ENCODE data around the gene UBAP2.

UBAP2 gene

GRCh38 chr9:33885948-33886347 is 162.7 kb downstream of the UBAP2 start:
- peaks cover 23% of the 10 kb centered on the region; the same call in 1 of the 2 replicates for H3K36me3 ChIP-seq (ENCODE audit: insufficient read depth, low read length)
- 98% methylated on average over 2 of the region's 2 CpGs for WGBS
- no peak overlapping the region for H3K27ac ChIP-seq (ENCODE audit: low read depth, low read length)

GRCh38 chr9:33884856-33885701 is 163.6 kb downstream of the UBAP2 start:
- 87% methylated on average over 4 of the region's 5 CpGs for WGBS
- no peak overlapping the region for H3K9ac ChIP-seq (ENCODE audit: low read depth, low read length)
- H3K27ac ChIP-seq (ENCODE audit: low read depth, low read length), result no peak overlapping the region
- H3K27me3 ChIP-seq (ENCODE audit: insufficient read depth, low read length), result no peaks in the 10 kb centered on the region
- peaks cover 19% of the 10 kb centered on the region for H3K4me1 ChIP-seq (ENCODE audit: insufficient read depth, low read length)
- peaks cover 20% of the 10 kb centered on the region; the same call in 1 of the 2 replicates for H3K36me3 ChIP-seq (ENCODE audit: insufficient read depth, low read length)
- no peaks in the 10 kb centered on the region for H3K9me3 ChIP-seq (ENCODE audit: insufficient read depth, low read depth, low read length)
- H3K4me3 ChIP-seq (ENCODE audit: low read length), result no peak overlapping the region

More at GRCh38 chr9:33885948-33886347, 162.7 kb downstream of the UBAP2 start:
- Histone ChIP-seq H3K27me3 (ENCODE audit: insufficient read depth, low read length) (no peaks in the 10 kb centered on the region), H3K9ac (ENCODE audit: low read depth, low read length) (no peak overlapping the region), H3K9me3 (ENCODE audit: insufficient read depth, low read depth, low read length) (no peaks in the 10 kb centered on the region), H3K4me3 (ENCODE audit: low read length) (no peak overlapping the region), H3K4me1 (ENCODE audit: insufficient read depth, low read length) (peaks cover 11% of the 10 kb centered on the region)

DNA sequence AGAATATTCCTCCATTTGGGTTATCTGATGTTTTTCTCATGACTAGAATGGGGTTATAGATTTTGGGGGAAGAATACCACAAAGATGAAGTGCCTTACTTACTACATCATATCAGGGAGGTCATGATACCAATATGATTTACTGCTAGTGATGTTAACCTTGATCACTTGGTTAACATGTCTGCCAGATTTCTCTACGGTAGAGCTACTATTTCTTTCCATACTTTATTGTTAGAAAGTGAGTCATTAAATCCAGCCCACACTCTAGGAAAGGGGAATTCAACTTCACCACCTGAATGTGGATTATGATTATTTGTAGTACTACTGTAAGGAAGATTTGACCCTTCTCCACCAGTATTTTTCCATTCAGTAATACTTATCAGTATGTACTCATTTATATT is 167.1 kb downstream of the UBAP2 start:
- H3K36me3 ChIP-seq (ENCODE audit: insufficient read depth, low read length), result 0 out of 2 replicates have a peak, but pooled peaks cover under 1% of the 10 kb centered on the region
- peaks cover 23% of the 10 kb centered on the region for H3K4me1 ChIP-seq (ENCODE audit: insufficient read depth, low read length)
- no peaks in the 10 kb centered on the region for H3K27me3 ChIP-seq (ENCODE audit: insufficient read depth, low read length)
- no peaks in the 10 kb centered on the region for H3K9me3 ChIP-seq (ENCODE audit: insufficient read depth, low read depth, low read length)
- WGBS, result 60% methylated on average over 1 of the region's 1 CpG
- no peak overlapping the region for H3K27ac ChIP-seq (ENCODE audit: low read depth, low read length)
- H3K9ac ChIP-seq (ENCODE audit: low read depth, low read length), result no peak overlapping the region
- no peak overlapping the region for H3K4me3 ChIP-seq (ENCODE audit: low read length)

- WGBS, result 85% methylated on average over 7 of the region's 8 CpGs
- Histone ChIP-seq H3K9me3 (ENCODE audit: insufficient read depth, low read depth, low read length) (no peaks in the 10 kb centered on the region), H3K36me3 (ENCODE audit: insufficient read depth, low read length) (no peaks in the 10 kb centered on the region), H3K4me3 (ENCODE audit: low read length) (no peak overlapping the region), H3K27me3 (ENCODE audit: insufficient read depth, low read length) (no peaks in the 10 kb centered on the region), H3K4me1 (ENCODE audit: insufficient read depth, low read length) (peaks cover 23% of the 10 kb centered on the region), H3K9ac (ENCODE audit: low read depth, low read length) (no peak overlapping the region), H3K27ac (ENCODE audit: low read depth, low read length) (no peak overlapping the region)
Measured at GRCh38 chr9:33880211-33881089, 168.2 kb downstream of the UBAP2 start.

DNA sequence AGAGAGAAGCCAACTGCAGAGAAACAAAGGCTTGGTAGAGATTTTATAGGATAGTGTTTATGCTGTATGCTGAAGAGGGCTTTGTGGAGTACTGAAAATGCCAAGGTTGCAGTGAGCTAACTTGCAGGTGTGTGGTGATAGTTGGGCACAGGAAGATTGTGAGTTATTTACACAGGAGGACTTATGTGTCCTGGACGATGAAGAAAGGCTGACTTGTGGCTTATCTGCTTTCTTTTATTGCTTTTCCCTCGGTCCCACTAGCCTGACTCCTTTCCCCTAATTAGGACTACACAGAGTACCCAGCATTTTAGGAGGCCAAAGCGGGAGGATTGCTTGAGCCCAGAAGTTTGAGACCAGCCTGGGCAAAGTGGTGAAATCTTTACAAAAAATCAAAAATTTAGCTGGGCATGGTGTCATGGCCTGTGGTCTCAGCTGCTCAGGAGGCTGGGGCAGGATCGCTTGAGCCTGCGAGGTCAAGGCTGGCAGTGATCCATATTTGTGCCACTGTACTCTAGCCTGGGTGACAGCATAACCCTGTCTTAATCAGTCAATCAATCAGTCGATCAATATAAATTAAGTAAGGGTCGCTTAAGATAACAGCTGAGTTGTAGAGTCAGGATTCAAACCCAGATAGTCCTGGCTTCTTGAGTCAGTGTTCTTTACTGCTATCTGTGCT is 169.9 kb downstream of the UBAP2 start:
- Histone ChIP-seq H3K27me3 (ENCODE audit: insufficient read depth, low read length) (no peaks in the 10 kb centered on the region), H3K9ac (ENCODE audit: low read depth, low read length) (no peak overlapping the region), H3K9me3 (ENCODE audit: insufficient read depth, low read depth, low read length) (no peaks in the 10 kb centered on the region), H3K4me1 (ENCODE audit: insufficient read depth, low read length) (peaks cover 12% of the 10 kb centered on the region; the same call in 1 of the 2 replicates), H3K36me3 (ENCODE audit: insufficient read depth, low read length) (no peaks in the 10 kb centered on the region), H3K4me3 (ENCODE audit: low read length) (no peak overlapping the region), H3K27ac (ENCODE audit: low read depth, low read length) (no peak overlapping the region)
- 93% methylated on average over 7 of the region's 7 CpGs for WGBS

- WGBS, result 94% methylated on average over 10 of the region's 10 CpGs
- Histone ChIP-seq H3K9ac (ENCODE audit: low read depth, low read length) (no peak overlapping the region), H3K27ac (ENCODE audit: low read depth, low read length) (no peak overlapping the region), H3K4me3 (ENCODE audit: low read length) (no peak overlapping the region), H3K4me1 (ENCODE audit: insufficient read depth, low read length) (peaks cover 12% of the 10 kb centered on the region; the same call in 1 of the 2 replicates), H3K36me3 (ENCODE audit: insufficient read depth, low read length) (no peaks in the 10 kb centered on the region), H3K27me3 (ENCODE audit: insufficient read depth, low read length) (no peaks in the 10 kb centered on the region), H3K9me3 (ENCODE audit: insufficient read depth, low read depth, low read length) (no peaks in the 10 kb centered on the region)
Measured at GRCh38 chr9:33877727-33878489, 170.8 kb downstream of the UBAP2 start.

Measured in HUES64 (cell line).